OCI-M2 (cell line): ENCODE results near the gene FAM76A.

ENCODE experiments used
- DNase-seq: peaks from one replicate; lab custom pipeline; 2025; ENCODE audit not compliant: unreplicated experiment; lab: John Stamatoyannopoulos, UW

FAM76A gene

DNA sequence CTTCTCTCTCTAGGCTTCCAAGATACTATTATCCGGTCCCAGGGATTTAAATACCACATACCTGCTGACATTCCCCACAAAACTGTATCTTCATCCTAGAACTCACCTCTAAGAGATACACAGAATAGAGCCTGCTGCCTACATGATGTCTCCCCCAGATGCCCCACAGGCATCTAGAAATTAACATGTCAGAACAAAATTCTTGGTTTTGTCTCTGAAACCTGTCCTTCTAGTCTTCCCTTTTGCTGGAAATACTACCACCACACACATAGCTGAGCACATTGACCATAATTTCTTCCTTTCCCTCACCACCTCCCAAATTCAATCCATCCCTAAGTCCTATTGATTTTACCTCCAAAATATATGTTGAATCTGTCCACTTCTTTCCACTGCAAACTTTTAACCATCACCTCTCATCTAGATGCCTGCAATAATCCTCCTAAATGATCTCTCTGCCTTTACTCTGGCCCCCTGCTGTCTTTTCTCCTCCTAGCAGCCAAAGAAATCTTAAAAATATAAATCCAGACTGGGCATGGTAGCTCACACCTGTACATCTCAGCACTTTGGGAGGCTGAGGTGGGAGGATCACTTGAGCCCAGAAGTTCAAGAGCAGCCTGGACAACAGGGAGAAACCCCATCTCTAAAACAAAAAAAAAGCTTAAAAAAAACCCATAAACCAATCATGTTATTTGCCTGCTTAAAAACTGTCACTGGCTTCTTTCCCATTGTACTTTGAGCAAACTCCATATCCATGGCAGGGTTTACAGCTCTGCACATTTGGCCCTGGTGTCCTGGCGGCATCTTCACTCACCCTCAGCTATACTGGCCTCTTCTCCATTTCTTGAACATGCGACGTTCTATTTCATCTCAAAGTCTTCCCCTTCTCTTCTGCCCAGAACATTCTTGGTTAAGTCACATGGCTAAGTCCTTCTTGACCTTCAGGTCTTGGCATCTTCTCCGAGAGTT lies 6.2 kb upstream of the FAM76A start:
- DNase-seq = no peak

- peak; percentile 27 for DNase-seq
Observed at GRCh38 chr1:27724961-27725373, 794 bp upstream of the FAM76A start.

- DNase-seq = no peak
Observed at GRCh38 chr1:27726173-27727044, 648 bp downstream of the FAM76A start.

DNA sequence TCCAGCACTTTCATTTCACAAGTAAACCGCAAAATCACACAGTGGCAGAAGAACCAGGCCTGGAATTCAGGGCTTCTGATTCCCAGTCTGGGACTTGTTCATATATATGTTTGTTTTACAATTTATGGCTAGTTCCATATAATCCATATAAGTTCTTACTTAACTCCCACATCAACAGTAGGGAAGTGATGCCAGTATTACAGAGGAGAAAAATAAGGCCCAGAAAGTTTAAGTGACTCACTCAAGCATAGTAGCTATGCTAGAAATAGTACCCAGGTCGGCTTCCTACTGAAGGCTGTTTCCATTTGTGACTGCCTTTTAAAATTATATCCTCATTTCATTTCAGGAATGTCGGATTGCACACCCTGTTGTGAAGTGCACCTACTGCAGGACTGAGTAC lies 1.4 kb downstream of the FAM76A start:
- no peak for DNase-seq

DNA sequence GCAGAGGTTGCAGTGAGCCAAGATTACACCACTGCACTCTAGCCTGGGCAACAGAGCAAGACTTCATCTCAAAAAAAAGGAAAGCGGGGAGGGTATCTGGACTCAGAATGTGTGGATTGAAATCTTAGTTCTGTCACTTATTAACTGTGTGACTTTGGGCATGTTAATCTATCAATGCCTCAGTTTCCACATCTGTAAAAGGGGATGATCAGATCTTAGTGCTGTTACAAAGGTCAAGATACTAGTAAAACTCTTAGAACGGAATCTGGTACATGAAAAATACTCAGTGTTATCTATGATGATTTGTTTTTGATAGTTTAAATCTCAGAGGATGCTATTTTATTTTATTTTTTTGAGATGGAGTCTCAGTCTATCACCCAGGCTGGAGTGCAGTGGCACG lies 10.5 kb downstream of the FAM76A start:
- no peak for DNase-seq

DNA sequence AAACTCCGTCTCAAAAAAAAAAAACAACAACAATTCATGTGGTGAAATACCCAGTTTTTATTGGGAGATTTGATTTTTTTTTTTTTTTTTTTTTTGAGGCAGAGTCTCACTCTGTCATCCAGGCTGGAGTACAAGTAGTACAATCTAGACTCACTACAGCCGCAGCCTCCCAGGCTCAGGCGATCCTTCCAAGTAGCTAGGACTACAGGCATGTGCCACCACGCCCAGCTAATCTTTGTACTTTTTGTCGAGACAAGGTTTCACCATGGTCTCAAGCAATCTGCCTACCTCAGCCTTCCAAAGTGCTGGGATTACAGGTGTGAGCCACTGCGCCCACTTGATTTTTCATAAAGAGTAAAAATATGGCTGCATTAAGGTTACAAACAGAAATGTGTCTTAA lies 15.4 kb downstream of the FAM76A start:
- no peak for DNase-seq

GRCh38 chr1:27744556-27744955 lies 18.8 kb downstream of the FAM76A start:
- no peak for DNase-seq

DNA sequence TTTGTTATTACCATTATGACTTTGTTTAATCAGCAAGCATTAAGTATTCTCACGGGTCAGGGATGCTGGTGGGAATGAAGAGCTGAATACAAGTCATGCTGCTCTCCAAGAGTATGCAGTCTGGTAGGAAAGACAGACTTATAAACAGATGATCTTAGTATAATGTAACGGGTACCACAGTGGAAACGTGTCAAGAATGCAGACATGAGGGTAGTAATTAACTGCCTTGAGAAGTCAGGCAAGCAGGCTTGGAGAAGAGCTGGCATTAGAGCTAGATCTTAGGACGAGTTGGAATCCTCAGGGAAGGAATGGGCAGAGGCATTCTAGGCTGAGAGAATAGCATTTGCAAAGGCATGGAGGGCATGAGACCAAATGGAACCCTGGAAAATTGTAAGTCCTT lies 19.7 kb downstream of the FAM76A start:
- no peak for DNase-seq

DNA sequence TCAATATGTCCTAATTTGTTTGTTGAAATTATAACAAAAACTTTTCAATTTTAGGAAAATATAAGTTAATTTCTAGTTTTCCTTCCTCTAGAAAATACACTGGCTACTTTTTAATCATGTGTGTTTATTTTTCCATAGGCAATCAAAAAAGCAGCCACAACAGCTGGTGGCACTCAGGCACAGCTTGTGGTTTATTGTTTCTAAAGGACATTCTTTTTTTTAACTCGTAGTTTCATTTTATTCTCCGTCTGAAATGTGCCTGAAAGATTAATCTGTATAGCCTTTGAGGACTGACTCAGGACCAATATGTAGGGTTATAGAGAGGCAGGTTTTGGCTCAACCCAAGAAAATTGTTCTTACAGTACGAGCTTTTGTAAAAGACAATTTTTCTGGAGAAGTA lies 26.6 kb downstream of the FAM76A start:
- no peak for DNase-seq

GRCh38 chr1:27755286-27755685 lies 29.5 kb downstream of the FAM76A start:
- no peak for DNase-seq

- no peak for DNase-seq
Observed at GRCh38 chr1:27755865-27756264, 30.1 kb downstream of the FAM76A start.

- DNase-seq = no peak
Observed at GRCh38 chr1:27759236-27759635, 33.5 kb downstream of the FAM76A start.

DNA sequence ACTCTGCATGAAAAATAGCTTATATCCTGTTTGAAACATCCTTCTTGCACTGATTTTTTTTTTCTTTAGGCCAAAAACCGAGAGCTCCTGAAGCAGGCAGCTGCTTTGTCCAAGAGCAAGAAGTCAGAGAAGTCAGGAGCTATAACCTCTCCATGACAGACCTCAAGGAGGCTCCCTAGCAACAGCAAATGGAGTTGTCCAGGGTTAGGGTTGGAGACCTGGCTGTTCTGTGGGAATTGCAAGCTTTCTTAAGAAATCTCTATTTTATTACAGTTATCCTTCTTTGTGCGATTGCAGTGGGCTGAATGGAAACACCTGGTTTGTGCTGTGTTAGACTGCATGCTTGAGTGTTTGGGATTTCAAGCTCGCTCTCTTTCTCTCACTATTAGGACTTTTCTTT lies 34.7 kb downstream of the FAM76A start:
- no peak for DNase-seq

GRCh38 chr1:27762033-27762432 lies 36.3 kb downstream of the FAM76A start:
- no peak for DNase-seq

DNA sequence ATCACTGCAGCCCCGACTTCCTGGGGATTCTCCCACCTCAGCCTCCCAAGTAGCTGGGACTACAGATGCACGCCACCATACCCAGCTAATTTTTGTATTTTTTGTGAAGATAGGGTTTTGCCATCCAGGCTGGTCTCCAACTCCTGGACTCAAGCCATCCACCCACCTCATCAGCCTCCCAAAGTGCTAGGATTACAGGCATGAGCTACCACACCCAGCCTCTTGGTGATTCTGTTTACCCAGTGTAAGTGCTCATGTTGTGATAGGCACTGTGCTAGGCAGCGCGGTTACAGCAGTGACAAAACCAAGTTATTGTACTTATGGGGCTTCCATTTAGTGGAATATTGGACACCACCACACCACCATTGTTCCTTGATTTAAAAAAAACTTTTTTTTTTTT lies 37.6 kb downstream of the FAM76A start:
- DNase-seq = no peak

DNA sequence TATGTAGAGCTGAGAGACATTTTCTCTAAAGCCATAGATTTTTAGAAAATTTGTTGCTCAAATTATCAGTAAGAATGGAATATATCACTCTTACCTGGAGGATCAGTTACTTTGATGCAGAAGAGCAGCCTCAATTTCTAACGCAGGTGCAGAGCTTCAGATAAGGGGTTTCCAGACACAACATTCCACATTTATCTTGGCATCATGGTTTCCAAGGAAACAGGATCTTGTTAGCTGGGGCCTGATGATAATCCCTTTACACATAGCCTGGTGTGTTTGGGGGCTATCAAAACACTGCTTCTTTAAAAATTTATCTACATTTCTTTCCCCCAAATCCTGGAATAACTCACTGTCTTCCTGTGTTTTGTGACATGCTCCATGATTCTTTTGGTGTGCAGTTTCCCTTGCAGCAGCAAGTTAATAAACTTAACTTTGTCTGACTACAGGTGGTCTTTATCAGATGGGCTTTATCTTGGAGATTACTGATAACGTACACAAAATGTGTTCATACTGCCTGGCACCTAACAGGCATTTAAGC lies 44.6 kb downstream of the FAM76A start:
- no peak for DNase-seq

DNA sequence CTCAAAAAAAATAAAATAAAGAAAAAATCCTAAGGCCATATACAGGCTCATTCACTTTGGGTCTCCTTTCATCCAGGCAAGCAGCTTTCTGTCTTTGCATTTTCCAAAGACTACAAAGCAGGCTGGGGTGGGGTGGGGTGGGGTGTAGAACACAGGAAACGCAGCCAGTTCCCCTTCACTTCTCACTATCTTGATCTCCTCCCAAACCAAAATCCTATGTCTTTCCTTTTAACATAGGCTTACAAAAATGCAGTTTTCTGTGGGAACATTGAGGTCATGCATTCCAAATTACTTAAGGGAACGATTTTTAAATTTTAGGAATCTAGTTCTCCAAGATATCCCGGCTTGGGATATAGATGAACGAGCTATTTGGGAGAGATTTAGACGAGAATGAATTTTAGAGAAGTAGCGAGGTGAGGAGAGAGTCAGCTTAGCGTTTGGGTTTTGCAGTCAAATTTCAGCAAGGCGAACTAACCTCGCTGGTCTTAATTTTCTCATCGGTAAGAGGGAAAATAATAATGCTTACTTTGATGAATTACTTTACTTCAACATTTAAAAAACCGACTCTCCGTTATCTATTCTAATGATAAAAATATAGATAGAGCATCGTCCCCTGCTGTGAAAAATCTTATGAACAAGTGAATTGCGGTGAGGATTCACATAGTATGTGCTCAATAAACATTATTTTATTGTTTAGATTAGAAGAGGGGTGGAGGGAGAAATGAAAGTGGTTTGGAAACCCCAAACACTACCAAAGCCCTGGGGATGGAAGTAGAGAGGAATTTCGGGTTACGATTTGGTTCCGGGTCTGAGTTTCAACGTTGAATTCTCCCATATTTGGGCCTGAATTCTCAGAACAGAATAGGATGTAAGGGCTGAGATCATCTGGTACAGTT lies 46.5 kb downstream of the FAM76A start:
- no peak for DNase-seq

- peak; percentile 58 for DNase-seq
Observed at GRCh38 chr1:27772932-27773825, 47.4 kb downstream of the FAM76A start, which contains the start of gene STX12. STX12 (plus strand) TSS chr1:27773219; CDS start chr1:27773308, 89 bp downstream.

DNA sequence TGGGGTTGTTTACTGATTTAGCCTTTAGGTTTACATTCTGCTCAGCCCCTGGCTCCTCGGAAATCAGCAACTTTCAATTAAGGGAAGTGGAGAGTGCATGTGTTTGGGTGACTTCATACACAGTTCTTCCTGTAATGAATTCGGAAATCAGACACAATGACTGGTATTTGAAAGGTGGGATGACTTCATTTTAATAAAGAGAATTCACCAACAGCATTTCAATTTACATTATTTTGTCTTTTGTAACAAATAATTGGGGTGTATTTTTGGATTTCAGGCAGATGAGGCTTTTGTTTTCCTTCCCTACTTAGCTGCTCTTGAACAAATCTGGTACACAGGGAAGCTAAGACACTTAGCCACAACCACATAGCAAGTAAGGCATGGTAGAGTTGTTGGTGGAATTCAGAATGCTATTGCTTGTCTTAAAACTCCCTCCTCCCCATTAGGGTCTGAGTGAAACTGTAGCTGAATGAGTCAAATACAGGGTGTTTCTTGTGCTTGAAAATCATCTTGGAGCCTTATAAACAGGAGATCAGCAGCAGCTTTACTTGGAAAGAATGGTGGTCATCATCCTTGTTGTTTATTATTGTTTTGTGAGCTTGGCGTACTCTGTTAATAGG lies 48.2 kb downstream of the FAM76A start:
- DNase-seq = no peak
